WI38 (cell line): Measurements from ENCODE around the gene MIGA1.
"Not testable (repeated sequence)": the region's sequence is repeated elsewhere in the genome, so short reads cannot be mapped to it uniquely, and the experiment has no call there.

Experiments
- H3K4me3 ChIP-seq: 2 replicates; pipeline ENCODE4 v1.5.1; 2011; ENCODE audit warnings: low read depth, mild to moderate bottlenecking, control low read depth, low read length
- CTCF ChIP-seq: IDR thresholded peaks from 2 replicates; pipeline ENCODE4 v1.5.1; 2012; ENCODE audit warnings: low read depth, mild to moderate bottlenecking, control low read depth, low read length

Gene MIGA1

GRCh38 chr1:77779529-77780281, at the start of gene MIGA1:
MIGA1 (plus strand) TSS chr1:77779649; CDS start chr1:77783253, 3,604 bp downstream.
- peak within 1 kb of the TSS; percentile 97 for H3K4me3 ChIP-seq

GRCh38 chr1:77732090-77732489, 47.4 kb upstream of the MIGA1 start:
- H3K4me3 ChIP-seq = no peak overlapping the region
- no peak for TF ChIP-seq CTCF

More at GRCh38 chr1:77779529-77780281, at the start of gene MIGA1:
- TF ChIP-seq CTCF = no peak

GRCh38 chr1:77739235-77739634, 40.2 kb upstream of the MIGA1 start:
- H3K4me3 ChIP-seq = no peak overlapping the region
- no peak for TF ChIP-seq CTCF

GRCh38 chr1:77741316-77741715, 38.1 kb upstream of the MIGA1 start:
- no peak for TF ChIP-seq CTCF
- H3K4me3 ChIP-seq = no peak overlapping the region

- TF ChIP-seq CTCF = no peak
- H3K4me3 ChIP-seq = no peak overlapping the region
These were observed 37.4 kb upstream of the MIGA1 start for GRCh38 chr1:77742011-77742555.

- H3K4me3 ChIP-seq = no peak overlapping the region
- no peak for TF ChIP-seq CTCF
These were observed 34.9 kb upstream of the MIGA1 start for GRCh38 chr1:77744576-77744975.

- H3K4me3 ChIP-seq = not testable (repeated sequence)
These were observed 30.0 kb upstream of the MIGA1 start for GRCh38 chr1:77749489-77749888.
